DOHH2 (cell line): ENCODE measurements around the gene C6orf62.

Source experiments
- H3F3A ChIP-seq: fragments of 200-600 bp; sonication (generic), shearing (Covaris generic); 2 replicates; pipeline ENCODE4 v1.6.0; 2016; ENCODE audit warnings: antibody characterized with exemption, mild to moderate bottlenecking; ENCODE audit not compliant: control insufficient read depth, insufficient read depth
- H3K27ac ChIP-seq: fragments of 200-600 bp; sonication (generic); 2 replicates; pipeline ENCODE4 v1.5.1; 2014; ENCODE audit warnings: low read depth, mild to moderate bottlenecking, low read length, moderate library complexity
- H3K27me3 ChIP-seq: fragments of 200-600 bp; sonication (generic); 2 replicates; pipeline ENCODE4 v1.6.1; 2014; ENCODE audit warnings: mild to moderate bottlenecking, low read length, mixed read lengths; ENCODE audit not compliant: control insufficient read depth
- H3K36me3 ChIP-seq: fragments of 200-600 bp; sonication (generic); 2 replicates; pipeline ENCODE4 v1.6.1; 2014; ENCODE audit warnings: mild to moderate bottlenecking, low read length, moderate library complexity, mixed read lengths; ENCODE audit not compliant: control insufficient read depth
- H3K4me1 ChIP-seq: fragments of 200-600 bp; sonication (generic); 2 replicates; pipeline ENCODE4 v1.6.1; 2014; ENCODE audit warnings: mild to moderate bottlenecking, low read length, mixed read lengths; ENCODE audit not compliant: control insufficient read depth
- H3K4me2 ChIP-seq: fragments of 200-600 bp; sonication (generic); 2 replicates; pipeline ENCODE4 v1.6.0; 2014; ENCODE audit warnings: mild to moderate bottlenecking, low read length, moderate library complexity
- H3K4me3 ChIP-seq: fragments of 200-600 bp; sonication (generic); 2 replicates; pipeline ENCODE4 v1.5.1; 2014; ENCODE audit warnings: mild to moderate bottlenecking, low read length, mixed read lengths
- H3K79me2 ChIP-seq: fragments of 200-600 bp; sonication (generic); 2 replicates; pipeline ENCODE4 v1.6.1; 2014; ENCODE audit warnings: mild to moderate bottlenecking, low read length, mixed read lengths; ENCODE audit not compliant: control insufficient read depth
- H3K9me2 ChIP-seq: fragments of 200-600 bp; sonication (generic); replicated peaks from 2 replicates; pipeline ENCODE4 v1.6.1; 2014; ENCODE audit warnings: mild to moderate bottlenecking, low read length, mixed read lengths; ENCODE audit not compliant: control insufficient read depth
- H3K9me3 ChIP-seq: fragments of 200-600 bp; sonication (generic); 2 replicates; pipeline ENCODE4 v1.6.1; 2014; ENCODE audit warnings: antibody characterized with exemption, low read length, mixed read lengths; ENCODE audit not compliant: control insufficient read depth, insufficient read depth
- H4K20me1 ChIP-seq: fragments of 200-600 bp; sonication (generic); 2 replicates; pipeline ENCODE4 v1.6.0; 2014; ENCODE audit warnings: low read depth, mild to moderate bottlenecking, antibody characterized with exemption, low read length, moderate library complexity; ENCODE audit not compliant: control insufficient read depth, insufficient read depth
- EZH2phosphoT487 ChIP-seq: fragments of 200-600 bp; sonication (generic); IDR thresholded peaks from 2 replicates; pipeline ENCODE4 v1.6.1; 2017; ENCODE audit warnings: borderline replicate concordance, mild to moderate bottlenecking, antibody characterized with exemption, low read length, moderate library complexity, mixed read lengths
- TF ChIP-seq, protein P1 (sequence below): fragments of 200-600 bp; sonication (generic); IDR thresholded peaks from one replicate; pipeline ENCODE4 v1.5.1; 2014; ENCODE audit warnings: antibody characterized with exemption, mild to moderate bottlenecking, low read depth, low read length; ENCODE audit not compliant: poor library complexity, severe bottlenecking

The C6orf62 gene

GRCh38 chr6:24660105-24660504 lies 58.8 kb downstream of the C6orf62 start:
- H3K9me3 ChIP-seq: no peaks in the 10 kb centered on the region
- H3K4me2 ChIP-seq: no peak overlapping the region
- peaks cover 75% of the 10 kb centered on the region for H3K36me3 ChIP-seq
- TF ChIP-seq, protein P1, sequence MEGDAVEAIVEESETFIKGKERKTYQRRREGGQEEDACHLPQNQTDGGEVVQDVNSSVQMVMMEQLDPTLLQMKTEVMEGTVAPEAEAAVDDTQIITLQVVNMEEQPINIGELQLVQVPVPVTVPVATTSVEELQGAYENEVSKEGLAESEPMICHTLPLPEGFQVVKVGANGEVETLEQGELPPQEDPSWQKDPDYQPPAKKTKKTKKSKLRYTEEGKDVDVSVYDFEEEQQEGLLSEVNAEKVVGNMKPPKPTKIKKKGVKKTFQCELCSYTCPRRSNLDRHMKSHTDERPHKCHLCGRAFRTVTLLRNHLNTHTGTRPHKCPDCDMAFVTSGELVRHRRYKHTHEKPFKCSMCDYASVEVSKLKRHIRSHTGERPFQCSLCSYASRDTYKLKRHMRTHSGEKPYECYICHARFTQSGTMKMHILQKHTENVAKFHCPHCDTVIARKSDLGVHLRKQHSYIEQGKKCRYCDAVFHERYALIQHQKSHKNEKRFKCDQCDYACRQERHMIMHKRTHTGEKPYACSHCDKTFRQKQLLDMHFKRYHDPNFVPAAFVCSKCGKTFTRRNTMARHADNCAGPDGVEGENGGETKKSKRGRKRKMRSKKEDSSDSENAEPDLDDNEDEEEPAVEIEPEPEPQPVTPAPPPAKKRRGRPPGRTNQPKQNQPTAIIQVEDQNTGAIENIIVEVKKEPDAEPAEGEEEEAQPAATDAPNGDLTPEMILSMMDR: no peak
- TF ChIP-seq EZH2phosphoT487: no peak
- H3K4me3 ChIP-seq: no peak overlapping the region
- 0 out of 2 replicates have a peak, but pooled peaks cover 2% of the 10 kb centered on the region for H4K20me1 ChIP-seq
- peaks cover 26% of the 10 kb centered on the region for H3K79me2 ChIP-seq
- peaks cover 8% of the 10 kb centered on the region for H3K4me1 ChIP-seq
- H3F3A ChIP-seq: no peaks in the 10 kb centered on the region
- H3K27me3 ChIP-seq: no peaks in the 10 kb centered on the region
- no peaks in the 10 kb centered on the region for H3K9me2 ChIP-seq
- H3K27ac ChIP-seq: no peak overlapping the region

DNA sequence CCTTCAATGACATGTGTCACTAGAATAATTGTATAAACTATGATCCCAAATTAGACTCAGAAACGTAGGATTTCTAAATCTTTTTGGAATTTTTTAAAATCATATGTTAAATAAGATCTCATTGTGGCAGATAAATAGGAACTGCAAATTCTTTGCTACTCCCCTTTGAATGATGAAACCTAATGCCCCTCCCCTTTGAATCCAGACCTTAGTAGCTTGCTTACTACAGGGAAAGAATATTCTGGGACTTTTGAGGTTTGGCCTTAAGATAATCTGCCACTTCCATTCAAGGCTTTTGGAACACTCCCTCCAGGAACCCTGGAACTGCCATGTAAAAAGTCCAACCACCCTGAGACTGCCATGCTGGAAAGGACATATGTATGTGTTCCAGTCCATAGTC lies 59.4 kb downstream of the C6orf62 start:
- peaks cover 2% of the 10 kb centered on the region for H3K4me1 ChIP-seq
- no peaks in the 10 kb centered on the region for H3K27me3 ChIP-seq
- H3F3A ChIP-seq: no peaks in the 10 kb centered on the region
- H3K9me2 ChIP-seq: no peaks in the 10 kb centered on the region
- 0 out of 2 replicates have a peak, but pooled peaks cover 2% of the 10 kb centered on the region for H4K20me1 ChIP-seq
- H3K4me2 ChIP-seq: no peak overlapping the region
- peaks cover 70% of the 10 kb centered on the region for H3K36me3 ChIP-seq
- H3K27ac ChIP-seq: no peak overlapping the region
- H3K9me3 ChIP-seq: no peaks in the 10 kb centered on the region
- TF ChIP-seq EZH2phosphoT487: no peak
- TF ChIP-seq, protein P1: no peak
- H3K4me3 ChIP-seq: no peak overlapping the region
- peaks cover 20% of the 10 kb centered on the region for H3K79me2 ChIP-seq

GRCh38 chr6:24658573-24659560 lies 60.1 kb downstream of the C6orf62 start:
- no peaks in the 10 kb centered on the region for H3F3A ChIP-seq
- no peaks in the 10 kb centered on the region for H3K9me2 ChIP-seq
- H3K27ac ChIP-seq: no peak overlapping the region

More at GRCh38 chr6:24658573-24659560, 60.1 kb downstream of the C6orf62 start:
- H3K27me3 ChIP-seq: no peaks in the 10 kb centered on the region
- H3K4me3 ChIP-seq: no peak overlapping the region
- 0 out of 2 replicates have a peak, but pooled peaks cover 2% of the 10 kb centered on the region for H4K20me1 ChIP-seq
- no peaks in the 10 kb centered on the region for H3K4me1 ChIP-seq
- peaks cover 68% of the 10 kb centered on the region for H3K36me3 ChIP-seq
- H3K9me3 ChIP-seq: no peaks in the 10 kb centered on the region
- TF ChIP-seq EZH2phosphoT487: no peak
- TF ChIP-seq, protein P1: no peak
- H3K4me2 ChIP-seq: no peak overlapping the region
- H3K79me2 ChIP-seq: peaks cover 13% of the 10 kb centered on the region
